ENCODE results near the gene SCAF1. TPM values are rescaled to one million over a fixed set of nuclear protein-coding genes. Genes with fewer than 3 reads are reported as not detected.

SCAF1 gene
- total RNA-seq, 4 donors from 2014 or later, result 17.5 to 38.4 (median 25.8) TPM

DNA sequence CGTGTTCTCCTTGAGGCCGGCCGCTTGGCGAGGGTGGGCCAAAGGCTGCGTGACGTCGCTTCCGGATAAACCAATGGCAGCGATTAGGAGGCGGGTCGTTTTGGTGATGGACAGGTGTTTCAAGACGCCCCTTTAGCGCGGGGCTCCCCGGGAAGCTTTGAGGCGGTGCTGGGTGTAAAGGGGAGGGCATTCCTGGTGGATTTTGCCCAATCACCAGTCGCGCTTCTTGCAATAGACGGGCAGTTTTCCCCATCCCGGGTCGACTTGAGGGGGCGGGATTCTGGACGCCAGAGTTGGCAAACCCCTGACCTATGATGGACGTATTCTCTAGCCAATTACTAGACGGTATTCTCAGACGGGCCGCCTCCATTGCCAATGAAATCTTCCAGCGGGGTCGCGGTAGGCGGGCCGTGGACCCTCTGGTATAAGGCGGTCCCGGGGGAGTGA is 34.8 kb downstream of the SCAF1 start:
- Histone ChIP-seq H3K27me3 (no peaks in the 10 kb centered on the region), H3K36me3 (peaks cover 5 to 6% of the 10 kb centered on the region in 2 donors), H3K4me1 (peaks cover 20 to 42% of the 10 kb centered on the region in 2 donors), H3K4me3 (replicated peaks in 1 of 3) (peak overlapping the region in 2 of 3 donors; percentile 74 to 90), H3K9me3 (no peaks in the 10 kb centered on the region), H3K27ac (peak overlapping the region; percentile 62 to 97 (median 90))
- TF ChIP-seq, protein P1, sequence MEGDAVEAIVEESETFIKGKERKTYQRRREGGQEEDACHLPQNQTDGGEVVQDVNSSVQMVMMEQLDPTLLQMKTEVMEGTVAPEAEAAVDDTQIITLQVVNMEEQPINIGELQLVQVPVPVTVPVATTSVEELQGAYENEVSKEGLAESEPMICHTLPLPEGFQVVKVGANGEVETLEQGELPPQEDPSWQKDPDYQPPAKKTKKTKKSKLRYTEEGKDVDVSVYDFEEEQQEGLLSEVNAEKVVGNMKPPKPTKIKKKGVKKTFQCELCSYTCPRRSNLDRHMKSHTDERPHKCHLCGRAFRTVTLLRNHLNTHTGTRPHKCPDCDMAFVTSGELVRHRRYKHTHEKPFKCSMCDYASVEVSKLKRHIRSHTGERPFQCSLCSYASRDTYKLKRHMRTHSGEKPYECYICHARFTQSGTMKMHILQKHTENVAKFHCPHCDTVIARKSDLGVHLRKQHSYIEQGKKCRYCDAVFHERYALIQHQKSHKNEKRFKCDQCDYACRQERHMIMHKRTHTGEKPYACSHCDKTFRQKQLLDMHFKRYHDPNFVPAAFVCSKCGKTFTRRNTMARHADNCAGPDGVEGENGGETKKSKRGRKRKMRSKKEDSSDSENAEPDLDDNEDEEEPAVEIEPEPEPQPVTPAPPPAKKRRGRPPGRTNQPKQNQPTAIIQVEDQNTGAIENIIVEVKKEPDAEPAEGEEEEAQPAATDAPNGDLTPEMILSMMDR (IDR thresholded peaks at IDR 0.05), result no peak
- TF ChIP-seq POLR2A (IDR thresholded peaks at IDR 0.05), result no peak
- peak; percentile 100 for DNase-seq
- WGBS, 2 donors, result 0% methylated on average over 12 to 16 of the region's 34 CpGs
- intact Hi-C loops (cut with DNase I), result no loop called here

DNA sequence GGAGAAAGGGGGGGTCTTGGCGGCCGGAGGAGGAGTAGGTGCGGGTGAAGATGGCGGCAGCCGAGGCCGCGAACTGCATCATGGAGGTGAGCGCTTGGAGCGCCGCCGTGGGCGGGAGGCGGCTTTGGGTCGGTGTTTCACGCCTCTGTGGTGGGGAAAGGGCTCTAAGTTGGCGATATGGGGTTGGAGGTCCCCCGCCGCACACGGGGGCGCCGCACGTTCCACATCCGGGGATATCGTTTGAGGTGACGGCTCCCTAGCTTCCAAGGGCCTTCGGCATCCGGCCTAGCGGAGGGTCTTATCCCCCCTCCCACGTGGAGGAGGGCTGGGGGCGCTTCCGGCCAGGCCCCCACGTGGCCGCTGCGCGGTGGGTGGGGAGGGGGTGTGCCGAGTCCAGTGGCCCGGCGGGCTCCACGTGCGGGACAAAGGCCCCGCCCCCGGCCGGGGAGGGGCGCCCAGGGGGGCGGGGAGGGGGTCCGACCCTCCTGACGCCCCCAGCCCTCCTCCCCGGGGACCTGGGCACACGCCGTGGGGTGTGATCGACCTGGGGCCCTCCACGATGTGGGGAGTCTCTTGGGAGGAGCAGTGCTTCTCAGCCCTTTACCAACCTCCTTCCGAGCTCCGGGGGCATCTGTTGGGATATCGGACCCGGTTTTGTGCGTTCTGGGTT is 35.4 kb downstream of the SCAF1 start, which contains the start of gene PRMT1:
Gene PRMT1 (plus strand): TSS at position 41 of the 670 bp plus-strand sequence. CDS start 10 bp downstream, at position 51.
- Histone ChIP-seq H3K27me3 (no peaks in the 10 kb centered on the region), H3K9me3 (no peaks in the 10 kb centered on the region), H3K36me3 (peaks cover 10 to 12% of the 10 kb centered on the region in 2 donors), H3K4me1 (peaks cover 15 to 36% of the 10 kb centered on the region in 2 donors), H3K4me3 (replicated peaks in 1 of 3) (peak within 1 kb of the TSS; percentile 74 to 96 (median 90)), H3K27ac (peak within 1 kb of the TSS; percentile 86 to 97 (median 90))
- peak; percentile 40 to 89 for TF ChIP-seq POLR2A (IDR thresholded peaks at IDR 0.05)
- TF ChIP-seq, protein P1 (IDR thresholded peaks at IDR 0.05), result no peak
- 0% methylated on average over 25 to 43 of the region's 57 CpGs for WGBS, 2 donors
- peak; percentile 30 to 36 for DNase-seq
- intact Hi-C loops (cut with DNase I), result no loop called here

DNA sequence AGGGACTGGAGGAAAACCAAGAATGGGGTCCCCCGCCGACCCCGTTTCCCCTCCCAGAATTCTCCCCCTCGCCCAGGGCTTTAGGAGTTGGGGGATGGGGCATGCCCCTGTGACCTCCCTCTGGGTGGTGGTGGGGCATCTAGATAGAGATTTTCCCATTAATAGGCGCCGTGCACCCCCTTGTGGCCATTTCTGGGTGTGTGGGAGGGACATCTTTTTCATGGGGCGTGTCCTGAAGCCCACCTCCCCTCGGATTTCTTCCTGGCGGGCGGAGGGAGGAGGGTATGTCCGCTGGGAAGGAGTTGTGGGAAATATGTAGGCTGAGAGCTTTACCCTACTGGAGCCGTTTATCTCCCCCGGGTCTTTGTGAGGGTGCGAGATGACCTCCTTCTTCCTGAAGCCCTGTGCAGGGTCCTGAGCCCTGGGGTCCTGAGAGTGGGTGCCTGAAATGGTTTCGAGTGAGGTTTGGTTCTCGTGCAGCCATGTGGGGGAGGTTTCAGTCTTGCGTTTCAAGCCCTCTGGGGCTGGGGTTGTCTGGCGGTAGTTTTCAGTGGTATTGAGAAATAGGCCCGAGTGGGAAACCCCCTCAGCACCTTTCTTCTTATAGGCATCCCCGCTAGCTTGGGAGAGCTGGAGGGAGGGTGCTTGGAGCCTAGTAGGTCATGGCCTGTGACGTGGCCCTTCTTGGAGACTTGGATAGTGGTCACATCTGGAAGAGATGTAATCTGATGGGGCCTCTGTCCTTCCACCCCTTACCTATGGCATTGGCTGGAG is 36.1 kb downstream of the SCAF1 start:
- Histone ChIP-seq H3K36me3 (peaks cover 15 to 18% of the 10 kb centered on the region in 2 donors), H3K27me3 (no peaks in the 10 kb centered on the region), H3K27ac (peak overlapping the region in 2 of 3 donors; percentile 80 to 88), H3K4me1 (peaks cover 9 to 31% of the 10 kb centered on the region in 2 donors), H3K4me3 (replicated peaks in 1 of 3) (peak overlapping the region; percentile 74 to 96 (median 90)), H3K9me3 (no peaks in the 10 kb centered on the region)
- DNase-seq, result peak; percentile 73 to 74
- intact Hi-C loops (cut with DNase I), result no loop called here
- TF ChIP-seq POLR2A (IDR thresholded peaks at IDR 0.05), result no peak
- TF ChIP-seq, protein P1 (IDR thresholded peaks at IDR 0.05), result peak in 5 of 6 experiments; percentile 41 to 60 (median 52)
- 9 to 10% methylated on average over 14 to 17 of the region's 21 CpGs for WGBS, 2 donors

DNA sequence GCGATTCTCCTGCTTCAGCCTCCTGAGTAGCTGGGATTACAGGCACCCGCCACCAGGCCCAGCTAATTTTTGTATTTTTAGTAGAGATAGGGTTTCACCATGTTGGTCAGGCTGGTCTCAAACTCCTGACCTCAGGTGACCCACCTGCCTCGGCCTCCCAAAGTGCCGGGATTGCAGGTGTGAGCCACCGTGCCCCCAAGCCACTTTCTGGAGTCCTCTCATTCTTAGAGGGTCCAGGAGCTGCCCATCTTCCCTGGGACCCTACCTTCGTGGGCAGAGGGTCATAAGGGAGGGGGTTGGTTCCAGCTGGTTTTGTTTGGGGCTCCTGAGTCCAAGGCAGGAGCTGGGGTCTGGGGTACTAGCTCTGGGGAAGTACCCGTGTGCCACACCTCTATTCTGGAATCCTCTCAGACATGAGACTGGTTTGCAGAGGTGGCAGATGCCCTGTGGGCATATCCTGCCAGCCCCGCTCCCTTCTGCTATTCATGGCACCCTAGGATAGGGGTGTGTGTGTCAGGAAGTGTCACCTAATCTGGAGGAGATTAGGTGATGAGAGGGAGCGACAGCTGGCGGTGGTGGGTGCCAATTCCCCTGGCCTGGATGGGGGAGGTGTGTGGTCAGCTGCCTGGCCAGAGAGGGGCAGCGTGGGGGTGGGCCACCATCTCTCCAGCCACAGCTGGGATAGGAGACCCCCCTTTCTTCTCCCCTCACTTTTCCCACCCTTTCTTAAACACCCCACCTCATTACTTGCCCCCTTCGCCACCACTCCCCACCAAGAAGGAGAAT is 37.2 kb downstream of the SCAF1 start:
- H3K36me3 ChIP-seq, result peaks cover 22 to 25% of the 10 kb centered on the region in 2 donors
- intact Hi-C loops (cut with DNase I), result no loop called here
- no peaks in the 10 kb centered on the region for H3K9me3 ChIP-seq
- WGBS, 2 donors, result 78 to 81% methylated on average over 10 to 12 of the region's 12 CpGs
- no peak for DNase-seq
- no peak overlapping the region for H3K27ac ChIP-seq
- TF ChIP-seq, protein P1 (IDR thresholded peaks at IDR 0.05), result no peak
- no peak for TF ChIP-seq POLR2A (IDR thresholded peaks at IDR 0.05)
- H3K27me3 ChIP-seq, result no peaks in the 10 kb centered on the region
- peaks cover 9 to 31% of the 10 kb centered on the region in 2 donors for H3K4me1 ChIP-seq
- no peak overlapping the region for H3K4me3 ChIP-seq (replicated peaks in 1 of 3)
